ENCODE measurements around the gene FRMD5. TPM values are rescaled to one million over a fixed set of nuclear protein-coding genes. Genes with fewer than 3 reads are reported as not detected.

The FRMD5 gene
- total RNA-seq, 1 experiment from 2014 or later, result 27.2 TPM

GRCh38 chr15:44193651-44194322 lies 1.3 kb downstream of the FRMD5 start:
- DNase-seq (ENCODE audit: low read depth, low spot score) (no peak), ATAC-seq (no peak)
- H3K79me2 ChIP-seq (ENCODE audit: insufficient read depth, low read length), result peaks cover 58% of the 10 kb centered on the region
- H3K9me2 ChIP-seq (ENCODE audit: insufficient read depth), result no peaks in the 10 kb centered on the region
- H3K4me2 ChIP-seq (ENCODE audit: low read length), result peak overlapping the region; percentile 94
- ChIA-PET RAD21 (ENCODE audit: low non-redundant PET in 1 of 2, low total read pairs in 2 of 2, uncharacterized antibody in 2 of 2, unreplicated experiment in 2 of 2) (interaction anchor here in 1 of 2 experiments (0.5 kb wide), 1 partner anchor 10 kb away, joined by 5 read pairs; no protein-coding TSS in a partner anchor), CTCF (no interaction called here), POLR2A (no interaction called here)
- H3K4me3 ChIP-seq (replicated peaks in 1 of 2; ENCODE audit: low read depth in 1 of 2, low read length in 2 of 2), result peak overlapping the region; percentile 59 to 88
- BruUV-seq (replicated peaks), result TSS peak; percentile 51
- no peaks in the 10 kb centered on the region for H3K27me3 ChIP-seq (ENCODE audit: insufficient read depth, low read length)
- H3K27ac ChIP-seq (ENCODE audit: low read depth, low read length), result peak overlapping the region; percentile 97
- no peaks in the 10 kb centered on the region for H3K9me3 ChIP-seq (ENCODE audit: control insufficient read depth in 1 of 2, insufficient read depth in 1 of 2, low read depth in 1 of 2, low read length in 2 of 2)
- H2AFZ ChIP-seq (ENCODE audit: low read depth, low read length, poor library complexity, severe bottlenecking), result no peak overlapping the region
- intact Hi-C loops (cut with micrococcal nuclease), result no loop called here
- no peaks in the 10 kb centered on the region for H3K36me3 ChIP-seq (ENCODE audit: control insufficient read depth in 1 of 2, insufficient read depth in 2 of 2, low read length in 2 of 2)
- H3K4me1 ChIP-seq (ENCODE audit: control insufficient read depth in 1 of 2, insufficient read depth in 2 of 2, low read length in 2 of 2), result peaks cover 20 to 53% of the 10 kb centered on the region in 2 experiments
- no peak for TF ChIP-seq EZH2 (IDR thresholded peaks at IDR 0.05)
- TF ChIP-seq MAX (IDR thresholded peaks at IDR 0.05), result peak; percentile 1; the same call in 1 of the 2 replicates
- TF ChIP-seq POLR2AphosphoS5 (IDR thresholded peaks at IDR 0.05; ENCODE audit: low read depth, low read length), result no peak
- H3K9ac ChIP-seq (ENCODE audit: low read length), result peak overlapping the region; percentile 69
- no peaks in the 10 kb centered on the region; the same call in 1 of the 2 replicates for H4K20me1 ChIP-seq (ENCODE audit: insufficient read depth)

- Histone ChIP-seq H2AFZ (ENCODE audit: low read depth, low read length, poor library complexity, severe bottlenecking) (no peak overlapping the region), H3K4me2 (ENCODE audit: low read length) (no peak overlapping the region), H3K9me2 (ENCODE audit: insufficient read depth) (no peaks in the 10 kb centered on the region), H3K4me3 (replicated peaks in 1 of 2; ENCODE audit: low read depth in 1 of 2, low read length in 2 of 2) (no peak overlapping the region), H3K27me3 (ENCODE audit: insufficient read depth, low read length) (no peaks in the 10 kb centered on the region), H3K27ac (ENCODE audit: low read depth, low read length) (no peak overlapping the region), H3K79me2 (ENCODE audit: insufficient read depth, low read length) (peaks cover 99% of the 10 kb centered on the region), H3K36me3 (ENCODE audit: control insufficient read depth in 1 of 2, insufficient read depth in 2 of 2, low read length in 2 of 2) (no peaks in the 10 kb centered on the region), H3K4me1 (ENCODE audit: control insufficient read depth in 1 of 2, insufficient read depth in 2 of 2, low read length in 2 of 2) (peaks cover 14 to 64% of the 10 kb centered on the region in 2 experiments), H4K20me1 (ENCODE audit: insufficient read depth) (no peaks in the 10 kb centered on the region; the same call in 1 of the 2 replicates), H3K9me3 (ENCODE audit: control insufficient read depth in 1 of 2, insufficient read depth in 1 of 2, low read depth in 1 of 2, low read length in 2 of 2) (no peaks in the 10 kb centered on the region), H3K9ac (ENCODE audit: low read length) (no peak overlapping the region)
- ChIA-PET POLR2A (no interaction called here), CTCF (no interaction called here), RAD21 (ENCODE audit: low non-redundant PET in 1 of 2, low total read pairs in 2 of 2, uncharacterized antibody in 2 of 2, unreplicated experiment in 2 of 2) (no interaction called here)
- intact Hi-C loops (cut with micrococcal nuclease), result no loop called here
- ATAC-seq (no peak), DNase-seq (ENCODE audit: low read depth, low spot score) (no peak)
- BruUV-seq (replicated peaks), result no TSS peak
- TF ChIP-seq MAX (IDR thresholded peaks at IDR 0.05), result no peak
- TF ChIP-seq POLR2AphosphoS5 (IDR thresholded peaks at IDR 0.05; ENCODE audit: low read depth, low read length), result no peak
- TF ChIP-seq SP1 (IDR thresholded peaks at IDR 0.05; ENCODE audit: low read depth), result no peak
- TF ChIP-seq EZH2 (IDR thresholded peaks at IDR 0.05), result no peak
- TF ChIP-seq RAD21 (IDR thresholded peaks at IDR 0.05; ENCODE audit: low read depth), result no peak
- TF ChIP-seq FOSL1 (IDR thresholded peaks at IDR 0.05; ENCODE audit: low read depth), result no peak
- no peak for TF ChIP-seq REST (IDR thresholded peaks at IDR 0.05; ENCODE audit: low read depth)
- TF ChIP-seq CTCF (IDR thresholded peaks at IDR 0.05 in 2 of 3, conservative IDR thresholded peaks at IDR 0.05 in 1 of 3; ENCODE audit: borderline replicate concordance in 1 of 3, insufficient read depth in 1 of 3, low read depth in 2 of 3, low read length in 2 of 3), result no peak
- no peak for TF ChIP-seq SIN3A (IDR thresholded peaks at IDR 0.05; ENCODE audit: low read depth)
- TF ChIP-seq YY1 (IDR thresholded peaks at IDR 0.05; ENCODE audit: extremely low read depth, insufficient replicate concordance, low read depth, low read length), result no peak
- no peak for TF ChIP-seq JUND (IDR thresholded peaks at IDR 0.05)
Observed at GRCh38 chr15:44188795-44189194, 6.3 kb downstream of the FRMD5 start.
